Type B pancreatic cell (in vitro differentiated cells): ENCODE data around the gene METTL24. TPM values are rescaled to one million over a fixed set of nuclear protein-coding genes. Genes with fewer than 3 reads are reported as not detected.
"Not testable (repeated sequence)": the region's sequence is repeated elsewhere in the genome, so short reads cannot be mapped to it uniquely, and the experiment has no call there.

ENCODE experiments used
- DNase-seq: peaks from one replicate; pipeline ENCODE4 v3.0.0; 2021; ENCODE audit warnings: mixed read lengths; ENCODE audit not compliant: unreplicated experiment; ENCODE audit errors: extremely low spot score
- H3K27ac Mint-ChIP-seq: 2 replicates; pipeline ENCODE4 v1.8.0; 2021; ENCODE audit warnings: mild to moderate bottlenecking, mixed read lengths
- H3K27me3 Mint-ChIP-seq: 2 replicates; pipeline ENCODE4 v1.8.0; 2021; ENCODE audit warnings: mixed read lengths
- H3K36me3 Mint-ChIP-seq: 2 replicates; pipeline ENCODE4 v1.8.0; 2021; ENCODE audit warnings: mixed read lengths
- H3K4me1 Mint-ChIP-seq: one replicate; pipeline ENCODE4 v1.8.0; 2021; ENCODE audit warnings: mixed read lengths; ENCODE audit not compliant: unreplicated experiment
- H3K4me3 Mint-ChIP-seq: 2 replicates; pipeline ENCODE4 v1.8.0; 2021; ENCODE audit warnings: mild to moderate bottlenecking, mixed read lengths
- H3K9me3 Mint-ChIP-seq: 2 replicates; pipeline ENCODE4 v1.8.0; 2021; ENCODE audit warnings: mixed read lengths
- CTCF ChIP-seq: fragments of 200-600 bp; sonication (generic); conservative IDR thresholded peaks from 2 replicates; pipeline ENCODE4 v1.5.0; 2021; ENCODE audit warnings: antibody characterized with exemption, mild to moderate bottlenecking
- total RNA-seq: library from RNA; stranded (reverse); gene quantifications from 2 replicates; pipeline ENCODE4 v1.2.1, GENCODE V29; 2021; ENCODE audit warnings: low replicate concordance

Gene METTL24
- total RNA-seq, 1 donor from 2014 or later = 10.0 TPM

GRCh38 chr6:110351986-110352385 is 6.2 kb downstream of the METTL24 start:
- peaks cover 8% of the 10 kb centered on the region for H3K36me3 Mint-ChIP-seq
- no peaks in the 10 kb centered on the region for H3K9me3 Mint-ChIP-seq
- H3K27me3 Mint-ChIP-seq = peaks cover 7% of the 10 kb centered on the region
- no peak overlapping the region for H3K27ac Mint-ChIP-seq
- no peak overlapping the region for H3K4me3 Mint-ChIP-seq
- peaks cover 74% of the 10 kb centered on the region for H3K4me1 Mint-ChIP-seq
- DNase-seq = no peak
- TF ChIP-seq CTCF = no peak

- Mint-ChIP-seq H3K4me1 (peaks cover 70% of the 10 kb centered on the region), H3K36me3 (peaks cover 8% of the 10 kb centered on the region), H3K9me3 (no peaks in the 10 kb centered on the region)
Observed at GRCh38 chr6:110351546-110351945, 6.6 kb downstream of the METTL24 start.

GRCh38 chr6:110350593-110350992 is 7.6 kb downstream of the METTL24 start:
- not testable (repeated sequence) for DNase-seq, H3K27me3 Mint-ChIP-seq, H3K4me3 Mint-ChIP-seq, H3K36me3 Mint-ChIP-seq, H3K27ac Mint-ChIP-seq, H3K9me3 Mint-ChIP-seq
- H3K4me1 Mint-ChIP-seq = peaks cover 67% of the 10 kb centered on the region

More at GRCh38 chr6:110351546-110351945, 6.6 kb downstream of the METTL24 start:
- DNase-seq = no peak
- Mint-ChIP-seq H3K27me3 (peaks cover 2% of the 10 kb centered on the region), H3K4me3 (no peak overlapping the region), H3K27ac (no peak overlapping the region)
- TF ChIP-seq CTCF = no peak

GRCh38 chr6:110348961-110349690 is 9.0 kb downstream of the METTL24 start:
- Mint-ChIP-seq H3K9me3 (no peaks in the 10 kb centered on the region), H3K4me1 (peaks cover 55% of the 10 kb centered on the region), H3K27ac (no peak overlapping the region)

GRCh38 chr6:110345025-110345424 is 13.1 kb downstream of the METTL24 start:
- H3K27ac Mint-ChIP-seq = no peak overlapping the region
- peaks cover 46% of the 10 kb centered on the region for H3K4me1 Mint-ChIP-seq
- H3K36me3 Mint-ChIP-seq = peaks cover 11% of the 10 kb centered on the region
- H3K27me3 Mint-ChIP-seq = no peaks in the 10 kb centered on the region
- no peak overlapping the region for H3K4me3 Mint-ChIP-seq
- no peak for DNase-seq
- TF ChIP-seq CTCF = no peak
- no peaks in the 10 kb centered on the region for H3K9me3 Mint-ChIP-seq

More at GRCh38 chr6:110348961-110349690, 9.0 kb downstream of the METTL24 start:
- Mint-ChIP-seq H3K36me3 (peaks cover 11% of the 10 kb centered on the region), H3K4me3 (no peak overlapping the region), H3K27me3 (no peaks in the 10 kb centered on the region)
- no peak for TF ChIP-seq CTCF
- DNase-seq = no peak

- Mint-ChIP-seq H3K9me3 (no peaks in the 10 kb centered on the region), H3K4me1 (peaks cover 35% of the 10 kb centered on the region), H3K27ac (no peak overlapping the region), H3K27me3 (no peaks in the 10 kb centered on the region), H3K36me3 (peaks cover 4% of the 10 kb centered on the region), H3K4me3 (no peak overlapping the region)
- no peak for DNase-seq
- TF ChIP-seq CTCF = no peak
Observed at GRCh38 chr6:110342759-110343158, 15.4 kb downstream of the METTL24 start.
